Colon (tissue), 2 donors: Measurements from ENCODE around the gene PAPOLB.

Experiments used
- FAIRE-seq: peaks from 2 replicates; lab custom pipeline; 2012; peaks lifted over from hg19 to GRCh38; lab: Jason Lieb, UNC
- donor health status: control.
- donor health status: control.

Gene PAPOLB

DNA sequence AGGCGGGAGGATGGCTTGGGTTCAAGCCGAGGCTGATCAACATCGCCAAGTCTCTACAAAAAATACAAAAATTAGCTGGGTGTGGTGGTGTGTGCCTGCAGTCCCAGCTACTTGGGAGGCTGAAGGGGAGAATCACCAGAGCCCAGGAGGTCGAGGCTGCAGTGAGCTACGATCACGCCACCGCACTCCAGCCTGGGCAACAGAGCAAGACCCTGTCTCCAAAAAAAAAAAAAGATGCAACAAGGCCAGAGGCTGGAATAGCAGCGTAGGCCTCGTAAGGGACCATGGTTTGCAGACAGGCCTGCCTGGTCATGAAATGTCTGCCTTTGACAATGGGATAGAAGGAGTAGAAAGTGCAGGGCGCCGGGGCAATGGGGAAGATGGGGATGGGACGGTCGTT, 20.0 kb downstream of the PAPOLB start:
- no peak for FAIRE-seq

DNA sequence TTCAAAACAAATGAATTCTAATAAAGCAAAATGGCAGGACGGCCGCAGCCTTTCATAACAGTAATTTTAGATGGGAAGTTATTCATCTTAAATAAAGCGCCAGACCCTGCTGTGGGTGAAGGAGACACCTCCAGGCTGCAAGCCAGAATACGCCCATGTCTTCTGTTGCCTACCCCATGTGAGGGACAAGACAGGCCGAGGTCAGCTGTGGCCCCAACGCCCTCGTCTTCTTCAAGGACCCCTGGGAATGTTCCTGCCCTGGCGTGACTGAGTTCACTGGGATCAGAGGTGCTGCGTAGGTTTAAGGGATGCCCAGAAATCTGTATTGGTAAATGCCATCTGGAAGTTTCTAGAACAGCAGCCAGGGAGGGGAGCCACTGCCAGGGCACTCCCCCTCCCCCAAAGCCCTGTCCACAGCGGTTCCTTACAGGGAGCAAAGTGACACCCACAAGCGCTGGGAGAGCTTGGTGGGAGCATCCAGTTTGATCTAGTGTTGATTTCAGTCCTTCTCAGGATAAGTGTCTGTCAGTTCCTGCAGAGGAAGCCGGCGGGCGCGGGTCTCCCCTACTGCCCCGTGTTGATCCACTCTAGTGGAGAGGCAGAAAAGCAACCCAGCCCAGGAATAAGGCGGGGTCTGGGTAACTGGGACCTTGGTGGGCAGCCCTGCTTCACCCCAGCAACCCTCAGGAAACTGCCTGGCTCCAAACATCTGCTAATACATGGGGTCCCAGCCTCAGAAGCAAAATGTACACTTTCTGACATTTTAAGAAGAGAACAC, 20.6 kb downstream of the PAPOLB start:
- no peak for FAIRE-seq

DNA sequence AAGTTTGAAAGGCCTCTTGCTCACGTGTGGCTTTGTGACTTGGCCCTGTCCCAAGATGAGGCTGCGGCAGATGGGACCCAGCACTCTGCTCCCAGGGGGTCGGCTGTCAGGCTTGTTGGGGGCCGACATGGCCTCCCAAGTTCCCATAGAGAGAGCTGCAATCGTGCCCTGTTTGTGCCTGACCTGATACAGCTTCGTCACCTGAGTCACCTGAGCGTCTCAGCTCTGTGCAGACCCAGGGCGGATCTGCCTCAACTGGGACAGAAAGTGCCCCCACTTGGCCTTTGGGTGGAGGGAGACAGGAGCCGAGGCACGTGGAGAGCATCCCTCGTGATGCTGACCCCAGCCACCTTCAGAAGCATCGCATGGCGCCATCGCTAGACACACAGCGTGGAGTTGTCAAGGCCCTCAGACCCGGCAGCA, 21.7 kb downstream of the PAPOLB start:
- FAIRE-seq: no peak

GRCh38 chr7:4838626-4839334, 23.1 kb downstream of the PAPOLB start:
- no peak for FAIRE-seq

DNA sequence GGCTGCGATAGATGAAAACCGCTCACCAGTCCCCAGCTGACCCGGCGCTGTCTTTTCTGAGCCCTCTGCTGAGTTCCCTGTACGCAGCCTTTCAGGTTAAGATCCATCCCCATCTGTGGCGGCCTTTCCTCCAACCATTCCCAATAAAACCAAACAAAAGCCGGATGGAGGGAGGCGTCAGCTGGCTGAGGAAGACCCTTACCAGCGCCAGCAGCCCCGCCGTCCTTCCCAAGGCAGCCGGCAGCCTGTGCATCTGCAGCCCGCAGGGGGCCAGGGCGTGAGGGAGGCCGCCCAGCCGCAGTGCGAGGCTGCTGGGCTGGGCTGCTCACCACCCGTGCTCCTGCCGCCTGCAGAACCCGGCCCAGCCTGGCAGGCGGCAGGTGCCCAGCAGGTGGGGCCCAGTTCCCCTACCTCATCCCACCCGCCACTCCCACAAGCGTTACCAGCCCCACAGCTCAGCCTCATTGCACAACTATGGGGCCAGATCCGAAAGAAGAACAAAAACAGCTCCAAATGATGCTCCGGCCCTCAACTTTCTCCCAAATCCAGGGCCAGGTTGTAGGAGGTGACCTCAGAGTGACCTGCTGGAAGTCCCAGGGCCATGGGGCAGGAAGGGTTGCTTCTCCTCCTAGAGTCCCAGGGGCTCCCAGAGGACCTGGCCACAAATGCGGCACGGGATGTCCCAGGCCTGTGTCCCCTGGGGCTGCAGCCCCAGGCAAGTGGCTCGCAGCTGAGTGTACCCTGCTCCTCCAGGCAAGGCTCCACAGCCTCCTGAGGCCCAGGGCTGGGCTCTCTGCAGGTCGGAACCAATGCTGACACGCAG, 23.8 kb downstream of the PAPOLB start:
- FAIRE-seq: no peak

DNA sequence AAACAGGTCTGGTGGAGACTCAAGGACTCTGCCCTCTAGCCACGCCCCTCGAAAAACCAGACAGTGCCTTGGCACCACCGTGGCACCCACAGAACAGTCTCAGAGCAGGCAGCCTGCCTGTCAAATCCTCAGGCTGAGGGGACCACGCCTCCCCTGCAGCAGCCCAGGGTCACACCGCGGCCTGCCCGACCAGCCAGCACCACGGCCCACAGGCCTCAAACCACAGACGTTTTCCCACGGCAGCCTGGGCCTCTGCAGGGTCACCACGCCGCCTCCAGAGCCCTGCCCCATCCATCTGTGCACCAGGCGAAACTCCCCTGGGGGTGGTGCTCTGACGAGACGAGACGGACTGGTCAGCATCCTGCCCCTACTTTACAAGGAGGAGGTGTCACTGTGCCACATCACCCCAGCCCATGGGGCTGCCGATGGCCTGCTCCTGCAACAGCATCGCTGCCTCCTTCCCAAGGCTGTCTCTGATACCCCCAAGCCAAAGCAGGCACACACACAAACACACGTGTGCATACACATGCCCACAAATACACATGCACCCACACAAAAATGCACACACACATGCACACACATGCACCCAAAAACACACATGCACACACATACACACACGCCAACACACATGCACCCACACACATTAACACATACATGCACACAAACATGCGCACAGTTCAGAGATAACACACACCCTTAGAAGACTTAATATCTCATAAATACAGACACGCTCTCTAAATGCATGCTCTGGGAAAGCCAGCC, 24.6 kb downstream of the PAPOLB start:
- FAIRE-seq: no peak

DNA sequence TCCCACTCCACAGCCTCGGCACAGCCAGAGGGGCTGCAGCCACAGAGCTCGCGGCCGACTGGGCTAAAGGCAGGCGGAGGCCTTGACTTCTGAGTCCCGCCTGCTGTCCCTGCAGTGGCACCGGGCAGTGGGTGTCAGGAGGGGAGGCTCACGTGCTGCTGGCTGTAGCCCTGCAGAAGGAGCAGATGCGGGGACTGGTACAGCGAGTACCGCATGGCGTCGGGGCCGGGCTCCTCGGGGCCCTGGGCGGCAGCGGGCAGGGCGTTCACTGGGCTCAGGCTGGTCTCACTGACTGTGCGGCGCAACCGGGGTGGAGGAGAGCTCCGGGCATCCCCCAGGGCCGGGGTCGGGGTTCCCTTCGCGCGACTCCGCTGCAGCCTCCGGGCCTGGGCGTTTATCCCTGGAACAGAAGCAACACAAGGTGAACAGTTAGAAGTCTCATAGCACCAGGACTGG, 25.6 kb downstream of the PAPOLB start:
- no peak for FAIRE-seq

DNA sequence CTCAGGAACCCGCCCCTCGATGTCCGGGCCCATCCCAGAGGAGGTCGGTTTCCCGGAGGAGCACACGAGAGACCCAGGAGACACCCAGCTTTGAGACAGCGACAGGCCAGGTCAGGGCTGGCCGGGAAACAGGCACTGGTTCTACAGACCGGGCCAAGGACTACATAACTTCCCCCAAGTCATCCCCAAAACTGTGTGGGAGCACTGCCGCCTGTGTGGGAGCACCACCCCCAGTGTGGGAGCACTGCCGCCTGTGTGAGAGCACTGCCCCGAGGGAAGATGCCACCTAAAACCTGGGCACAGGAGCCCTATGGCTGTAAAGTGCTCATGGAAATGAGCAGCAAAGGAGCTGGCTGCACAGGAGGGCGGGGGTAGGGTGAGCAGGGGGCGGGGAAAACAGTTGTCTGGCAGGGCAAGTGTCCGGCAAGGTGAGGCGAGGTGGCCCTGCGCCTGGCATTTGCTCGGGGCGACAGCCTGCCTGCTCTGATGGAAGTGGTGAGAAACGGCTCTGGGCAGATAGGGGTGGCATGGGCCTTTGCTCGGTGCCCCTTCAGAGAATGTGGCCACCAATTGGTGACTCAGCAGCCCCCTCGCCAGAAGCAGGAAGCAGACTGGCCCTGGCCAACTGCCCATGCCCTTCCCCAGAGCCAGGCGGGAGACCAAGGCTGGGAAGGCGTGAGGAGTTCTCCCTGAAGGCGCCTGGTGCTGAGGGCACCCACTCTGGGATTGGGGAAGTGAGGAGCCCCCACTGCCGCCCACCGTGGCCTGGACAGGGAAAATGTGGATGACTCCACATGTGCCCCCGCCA, 26.2 kb downstream of the PAPOLB start:
- FAIRE-seq: no peak

- no peak for FAIRE-seq
These were observed 27.0 kb downstream of the PAPOLB start for GRCh38 chr7:4834601-4835397.

DNA sequence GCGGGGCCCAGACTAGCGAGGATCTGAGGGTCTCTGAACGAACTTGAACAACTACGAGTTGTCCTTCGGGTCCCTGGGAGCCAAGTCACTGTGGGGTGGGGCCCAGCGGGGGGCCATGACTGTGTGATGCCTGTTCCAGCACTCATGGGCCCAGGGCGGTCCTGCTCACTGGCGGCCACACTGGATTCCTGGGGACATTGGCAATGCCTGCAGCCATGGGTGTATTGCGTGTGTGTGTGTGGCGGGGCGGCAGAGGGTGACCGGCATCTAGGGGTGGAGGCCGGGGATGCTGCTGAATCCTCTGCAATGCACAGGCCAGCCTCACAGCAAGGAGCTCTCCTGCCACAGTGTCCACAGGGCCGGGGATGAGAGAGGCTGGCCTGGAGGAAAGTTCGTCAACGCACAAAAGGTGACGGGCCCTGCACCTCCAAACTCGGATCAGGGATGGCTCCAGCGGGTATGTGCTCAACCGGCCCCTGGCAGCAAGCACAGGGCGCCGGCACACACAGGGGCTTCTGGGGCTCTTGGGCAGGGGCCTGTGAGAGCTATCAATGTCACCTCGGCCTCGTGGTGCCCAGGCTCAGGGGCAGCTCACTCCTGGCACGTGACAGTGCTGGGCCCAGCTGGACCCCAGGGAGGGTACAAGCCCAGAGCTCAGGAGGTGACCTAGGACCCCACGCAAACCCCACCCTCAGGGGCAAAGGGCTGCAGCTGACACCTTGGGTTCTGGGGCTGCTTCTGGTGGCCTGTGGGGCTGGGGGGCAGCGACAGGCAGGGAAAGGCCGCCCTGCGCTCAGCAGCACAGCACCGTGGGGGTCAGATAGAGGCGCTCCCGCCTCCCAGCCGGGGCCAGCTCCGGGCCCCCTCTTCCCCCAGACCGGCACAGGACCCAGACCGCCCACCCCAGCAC, 27.9 kb downstream of the PAPOLB start:
- no peak for FAIRE-seq

DNA sequence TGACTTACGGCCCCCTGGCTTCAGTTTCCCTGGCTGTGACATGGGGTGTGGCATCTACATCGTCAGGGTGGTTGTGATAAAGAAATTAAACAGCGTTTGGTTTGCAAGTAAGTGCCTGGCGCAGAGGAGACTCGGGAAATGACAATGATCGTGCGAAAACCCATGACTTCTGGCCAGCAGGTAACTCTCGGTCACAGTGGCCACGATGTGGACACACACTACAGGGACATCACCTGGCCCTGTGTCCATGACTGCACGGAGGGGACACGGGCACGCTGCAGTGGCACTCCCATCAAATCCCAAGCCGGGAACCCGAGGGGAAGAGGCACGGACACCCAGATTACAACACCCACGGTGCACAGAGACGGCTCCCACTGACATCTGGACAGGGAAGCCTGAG, 28.7 kb downstream of the PAPOLB start:
- FAIRE-seq: no peak

- FAIRE-seq: no peak
These were observed 29.1 kb downstream of the PAPOLB start for GRCh38 chr7:4832711-4833110.

GRCh38 chr7:4831723-4832495, 29.9 kb downstream of the PAPOLB start:
- FAIRE-seq: no peak

DNA sequence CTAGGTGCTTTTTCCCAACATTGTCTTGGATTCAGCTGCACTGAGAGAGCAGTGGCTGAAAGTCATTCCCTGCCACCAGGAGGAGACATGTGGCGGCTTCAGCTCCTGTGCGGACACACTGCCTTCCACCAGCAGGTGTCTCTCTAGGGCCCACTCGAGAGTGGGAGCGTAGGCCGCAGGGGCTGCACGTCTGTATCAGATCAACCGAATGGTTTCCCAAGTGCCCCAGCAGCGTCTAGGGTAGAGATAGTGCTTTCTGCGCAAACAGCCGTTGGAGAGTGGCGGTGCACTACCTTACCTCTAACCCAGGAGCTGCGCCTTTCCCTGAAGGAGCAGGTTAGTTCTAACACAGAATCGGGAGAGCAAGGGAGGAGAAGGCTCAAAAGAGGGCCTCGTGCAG, 31.7 kb downstream of the PAPOLB start:
- no peak for FAIRE-seq

DNA sequence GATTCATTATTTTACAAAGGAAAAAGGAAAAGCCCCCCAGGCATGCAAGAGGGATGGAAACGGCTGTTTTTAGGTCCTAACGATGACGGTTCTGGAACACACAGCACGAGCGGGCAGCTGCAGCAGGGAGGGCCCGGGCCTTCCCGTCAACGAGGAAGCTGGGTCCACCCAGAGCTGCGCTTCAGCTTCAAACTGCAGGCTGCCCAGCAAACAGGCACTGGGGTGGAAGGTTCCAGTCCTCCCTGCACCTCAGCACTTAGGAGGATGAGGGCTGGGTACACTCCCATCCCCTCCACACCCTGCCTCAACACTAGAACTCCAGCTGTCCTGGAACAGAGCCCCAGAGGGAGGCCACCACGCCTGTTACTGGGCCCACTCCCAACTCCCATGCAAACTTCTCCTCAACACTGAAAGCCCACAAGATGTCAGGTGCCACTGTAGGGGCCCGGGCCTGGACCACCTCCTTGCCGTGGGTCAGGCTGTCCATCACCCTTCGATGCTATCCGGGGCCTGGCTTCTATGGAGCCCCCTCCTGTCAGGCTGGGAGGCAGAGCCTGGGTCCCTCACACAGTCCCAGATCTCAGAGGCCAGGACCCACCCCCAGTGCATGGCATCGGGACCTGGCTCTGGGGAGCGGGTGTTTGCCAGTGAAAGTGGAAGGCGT, 33.0 kb downstream of the PAPOLB start:
- FAIRE-seq: no peak

DNA sequence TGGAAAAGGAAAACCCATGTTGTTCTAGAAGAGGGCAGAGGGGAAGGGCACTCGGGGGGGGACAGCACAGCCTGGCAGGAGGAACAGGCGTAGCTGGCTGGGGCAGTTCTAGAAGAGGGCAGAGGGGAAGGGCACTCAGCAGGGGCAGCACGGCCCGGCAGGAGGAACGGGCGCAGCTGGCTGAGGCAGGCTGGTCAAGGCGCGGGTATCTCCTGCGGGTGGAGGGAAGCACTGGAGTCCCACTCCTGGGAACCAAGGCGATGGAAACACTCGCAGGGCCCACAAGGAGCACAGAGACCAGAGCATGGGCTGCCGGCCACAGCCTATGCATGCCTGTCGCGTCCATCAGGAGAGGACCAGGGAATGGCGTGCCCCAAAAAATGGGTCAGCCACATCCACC, 36.7 kb downstream of the PAPOLB start:
- FAIRE-seq: no peak

DNA sequence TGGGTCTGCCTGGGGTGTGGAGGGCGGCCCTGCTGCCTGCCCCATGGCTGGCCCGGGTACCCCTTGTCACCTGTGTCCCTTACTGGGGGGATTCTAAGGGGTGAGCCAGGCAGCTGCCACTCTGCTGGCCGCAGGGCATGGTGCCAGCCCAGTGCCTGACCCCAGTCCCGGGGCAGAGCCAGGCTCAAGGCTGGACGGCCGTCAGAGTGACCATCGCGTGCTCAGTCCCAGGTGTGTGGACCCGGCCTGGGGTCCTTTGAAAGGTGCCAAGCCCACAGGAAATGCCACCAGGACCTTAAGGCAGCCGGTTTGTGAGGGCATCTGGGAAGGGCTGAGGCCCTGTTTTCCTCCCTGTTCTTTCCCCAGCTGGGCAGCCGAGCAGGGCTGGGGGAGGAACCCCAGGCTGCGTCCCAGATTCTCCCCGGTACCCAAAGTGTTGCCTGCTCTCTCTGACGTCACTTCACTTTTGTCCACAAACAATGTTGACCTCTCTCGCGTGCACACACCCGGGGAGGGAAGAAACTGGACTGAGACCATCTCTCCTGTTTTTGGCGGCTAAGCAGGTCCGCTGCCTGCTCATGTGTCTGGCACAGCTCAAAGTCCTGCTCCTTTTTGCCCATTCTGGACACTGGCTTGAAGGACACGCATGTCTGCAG, 37.6 kb downstream of the PAPOLB start:
- no peak for FAIRE-seq
